Duodenal mucosa (tissue), 2 donors: ENCODE measurements around the gene IMMP2L.

Source experiments
- H3K27ac ChIP-seq: one replicate; pipeline ENCODE4 v1.7.0; 2013; ENCODE audit warnings: low read depth, low read length
- H3K27me3 ChIP-seq, 2 donors: one replicate each; pipeline ENCODE4 v1.7.0; 2013; ENCODE audit warnings: low read length in 2 of 2, control low read depth in 1 of 2; ENCODE audit not compliant: insufficient read depth in 2 of 2, control insufficient read depth in 1 of 2
- H3K36me3 ChIP-seq, 2 donors: one replicate each; pipeline ENCODE4 v1.7.0; 2013; ENCODE audit warnings: low read length in 2 of 2, control low read depth in 1 of 2; ENCODE audit not compliant: insufficient read depth in 2 of 2, control insufficient read depth in 1 of 2
- H3K4me1 ChIP-seq, 2 donors: one replicate each; pipeline ENCODE4 v1.7.0; 2013; ENCODE audit warnings: low read length in 2 of 2, control low read depth in 1 of 2; ENCODE audit not compliant: insufficient read depth in 2 of 2, control insufficient read depth in 1 of 2
- H3K4me3 ChIP-seq, 2 donors: one replicate each; pipeline ENCODE4 v1.7.0; 2013; ENCODE audit warnings: low read length in 2 of 2, low read depth in 1 of 2
- H3K9ac ChIP-seq, 2 donors: one replicate each; pipeline ENCODE4 v1.7.0; 2013; ENCODE audit warnings: low read length in 2 of 2, low read depth in 1 of 2
- H3K9me3 ChIP-seq, 2 donors: one replicate each; pipeline ENCODE4 v1.7.0; 2013; ENCODE audit warnings: low read length in 2 of 2, control low read depth in 1 of 2; ENCODE audit not compliant: control insufficient read depth in 1 of 2

The IMMP2L gene

GRCh38 chr7:111029141-111029572 lies 533.1 kb downstream of the IMMP2L start:
- H3K27ac ChIP-seq = no peak overlapping the region

GRCh38 chr7:111027396-111027795 lies 534.9 kb downstream of the IMMP2L start:
- Histone ChIP-seq H3K27ac (no peak overlapping the region), H3K4me1 (peaks cover 0 to 7% of the 10 kb centered on the region in 2 donors), H3K27me3 (no peaks in the 10 kb centered on the region), H3K9me3 (no peaks in the 10 kb centered on the region), H3K4me3 (no peak overlapping the region), H3K9ac (no peak overlapping the region), H3K36me3 (no peaks in the 10 kb centered on the region)

More at GRCh38 chr7:111029141-111029572, 533.1 kb downstream of the IMMP2L start:
- H3K4me1 ChIP-seq = peaks cover 0 to 7% of the 10 kb centered on the region in 2 donors
- no peak overlapping the region for H3K9ac ChIP-seq
- no peaks in the 10 kb centered on the region for H3K36me3 ChIP-seq
- no peaks in the 10 kb centered on the region for H3K9me3 ChIP-seq
- H3K4me3 ChIP-seq = no peak overlapping the region
- H3K27me3 ChIP-seq = no peaks in the 10 kb centered on the region

GRCh38 chr7:111026806-111027205 lies 535.5 kb downstream of the IMMP2L start:
- no peaks in the 10 kb centered on the region for H3K36me3 ChIP-seq
- H3K27me3 ChIP-seq = no peaks in the 10 kb centered on the region
- H3K4me1 ChIP-seq = peaks cover 0 to 7% of the 10 kb centered on the region in 2 donors
- H3K9ac ChIP-seq = no peak overlapping the region
- no peak overlapping the region for H3K27ac ChIP-seq
- H3K9me3 ChIP-seq = no peaks in the 10 kb centered on the region
- no peak overlapping the region for H3K4me3 ChIP-seq

- no peaks in the 10 kb centered on the region for H3K27me3 ChIP-seq
- no peak overlapping the region for H3K9ac ChIP-seq
- no peak overlapping the region for H3K27ac ChIP-seq
- H3K36me3 ChIP-seq = no peaks in the 10 kb centered on the region
- H3K9me3 ChIP-seq = no peaks in the 10 kb centered on the region
- no peak overlapping the region for H3K4me3 ChIP-seq
- H3K4me1 ChIP-seq = peaks cover 0 to 7% of the 10 kb centered on the region in 2 donors
Measured at GRCh38 chr7:111026343-111026742, 535.9 kb downstream of the IMMP2L start.

GRCh38 chr7:111025006-111025405 lies 537.3 kb downstream of the IMMP2L start:
- no peaks in the 10 kb centered on the region for H3K36me3 ChIP-seq
- H3K27ac ChIP-seq = no peak overlapping the region
- peaks cover 0 to 7% of the 10 kb centered on the region in 2 donors for H3K4me1 ChIP-seq
- no peaks in the 10 kb centered on the region for H3K9me3 ChIP-seq
- no peak overlapping the region for H3K9ac ChIP-seq
- no peaks in the 10 kb centered on the region for H3K27me3 ChIP-seq
- no peak overlapping the region for H3K4me3 ChIP-seq

- H3K9ac ChIP-seq = no peak overlapping the region
Measured at GRCh38 chr7:111018960-111019736, 543.1 kb downstream of the IMMP2L start.

GRCh38 chr7:111018447-111018846 lies 543.8 kb downstream of the IMMP2L start:
- Histone ChIP-seq H3K9me3 (no peaks in the 10 kb centered on the region), H3K4me1 (peaks cover 0 to 4% of the 10 kb centered on the region in 2 donors), H3K9ac (no peak overlapping the region), H3K27me3 (no peaks in the 10 kb centered on the region), H3K36me3 (no peaks in the 10 kb centered on the region), H3K27ac (no peak overlapping the region), H3K4me3 (no peak overlapping the region)

More at GRCh38 chr7:111018960-111019736, 543.1 kb downstream of the IMMP2L start:
- Histone ChIP-seq H3K27ac (no peak overlapping the region), H3K36me3 (no peaks in the 10 kb centered on the region), H3K27me3 (no peaks in the 10 kb centered on the region), H3K9me3 (no peaks in the 10 kb centered on the region), H3K4me1 (peaks cover 0 to 4% of the 10 kb centered on the region in 2 donors), H3K4me3 (no peak overlapping the region)

- Histone ChIP-seq H3K27ac (no peak overlapping the region), H3K4me3 (no peak overlapping the region)
Measured at GRCh38 chr7:111014079-111014478, 548.2 kb downstream of the IMMP2L start.

GRCh38 chr7:111012799-111013675 lies 549.3 kb downstream of the IMMP2L start:
- H3K27ac ChIP-seq = no peak overlapping the region
- H3K9me3 ChIP-seq = no peaks in the 10 kb centered on the region
- H3K4me3 ChIP-seq = no peak overlapping the region
- H3K27me3 ChIP-seq = no peaks in the 10 kb centered on the region
- H3K9ac ChIP-seq = no peak overlapping the region
- peaks cover 0 to 2% of the 10 kb centered on the region in 2 donors for H3K4me1 ChIP-seq
- no peaks in the 10 kb centered on the region for H3K36me3 ChIP-seq

More at GRCh38 chr7:111014079-111014478, 548.2 kb downstream of the IMMP2L start:
- Histone ChIP-seq H3K36me3 (no peaks in the 10 kb centered on the region), H3K9me3 (no peaks in the 10 kb centered on the region), H3K4me1 (peaks cover 0 to 6% of the 10 kb centered on the region in 2 donors), H3K27me3 (no peaks in the 10 kb centered on the region), H3K9ac (no peak overlapping the region)

GRCh38 chr7:111012149-111012548 lies 550.1 kb downstream of the IMMP2L start:
- H3K4me1 ChIP-seq = peaks cover 0 to 2% of the 10 kb centered on the region in 2 donors
- H3K4me3 ChIP-seq = no peak overlapping the region
- H3K9ac ChIP-seq = no peak overlapping the region
- no peaks in the 10 kb centered on the region for H3K27me3 ChIP-seq
- no peaks in the 10 kb centered on the region for H3K36me3 ChIP-seq
- no peak overlapping the region for H3K27ac ChIP-seq
- no peaks in the 10 kb centered on the region for H3K9me3 ChIP-seq
